ENCODE data around the gene DNPEP. TPM values are rescaled to one million over a fixed set of nuclear protein-coding genes. Genes with fewer than 3 reads are reported as not detected.

DNPEP gene
- total and polyA plus RNA-seq, 2 of the 8 experiments (the other 6 are each of a cell fraction or from before 2014, with no cell fraction given) = 59.8 to 109 TPM

- H4K20me1 ChIP-seq (replicated peaks in 1 of 2; ENCODE audit: control insufficient read depth in 1 of 2, insufficient read depth in 2 of 2, low read length in 2 of 2) = no peaks in the 10 kb centered on the region
- H3K27ac ChIP-seq (ENCODE audit: low read depth, low read length) = no peak overlapping the region
- DNase-seq (ENCODE audit: low read depth in 1 of 2, low spot score in 2 of 2) (no peak), FAIRE-seq (no peak)
- no peaks in the 10 kb centered on the region for H3K79me1 ChIP-seq (ENCODE audit: low read depth, low read length)
- no peak overlapping the region for H4K91ac ChIP-seq (replicated peaks; ENCODE audit: insufficient read length, low read length)
- peaks cover 0 to 3% (median 0%) of the 10 kb centered on the region in 4 experiments; a peak in 1 of 7 replicates for H3K4me1 ChIP-seq (replicated peaks in 1 of 4; ENCODE audit: control insufficient read depth in 3 of 4, insufficient read depth in 4 of 4, low read length in 3 of 4)
- no peak overlapping the region for H4K8ac ChIP-seq (ENCODE audit: extremely low read depth, insufficient read depth, low read length)
- H2BK12ac ChIP-seq (ENCODE audit: low read depth, low read length) = no peak overlapping the region
- no peak overlapping the region for H3K4ac ChIP-seq (replicated peaks; ENCODE audit: insufficient read length, low read depth, low read length)
- no peaks in the 10 kb centered on the region for H3K23me2 ChIP-seq (ENCODE audit: low read depth, low read length)
- H3K36me3 ChIP-seq (ENCODE audit: control insufficient read depth in 2 of 4, insufficient read depth in 4 of 4, low read length in 3 of 4) = no peaks in the 10 kb centered on the region
- H4K5ac ChIP-seq (ENCODE audit: insufficient read length, low read depth, low read length) = no peak overlapping the region
- peaks cover 0 to 1% (median under 1%) of the 10 kb centered on the region in 4 experiments; a peak in 2 of 7 replicates for H3K27me3 ChIP-seq (replicated peaks in 1 of 4; ENCODE audit: control insufficient read depth in 3 of 4, extremely low read depth in 1 of 4, insufficient read depth in 3 of 4, low read length in 3 of 4)
- no peak overlapping the region for H2BK15ac ChIP-seq (ENCODE audit: low read length)
- no peak overlapping the region for H2AFZ ChIP-seq (ENCODE audit: low read length)
- POLR2A ChIA-PET (ENCODE audit: partially characterized antibody) = no interaction called here
- H3K9me3 ChIP-seq (ENCODE audit: insufficient read depth in 2 of 2, low read depth in 1 of 2, low read length in 1 of 2) = no peaks in the 10 kb centered on the region
- H3K23ac ChIP-seq (ENCODE audit: insufficient read length) = no peak overlapping the region
- H3K56ac ChIP-seq (replicated peaks; ENCODE audit: insufficient read length, low read depth, low read length) = no peak overlapping the region
- no peak overlapping the region; a peak in 1 of 7 replicates for H3K9ac ChIP-seq (replicated peaks in 1 of 4; ENCODE audit: extremely low read depth in 1 of 4, low read depth in 3 of 4, low read length in 3 of 4)
- H3K14ac ChIP-seq (ENCODE audit: insufficient read length) = no peak overlapping the region
- no peak overlapping the region for H2AK5ac ChIP-seq (ENCODE audit: low read depth, low read length)
- H3K4me2 ChIP-seq (ENCODE audit: insufficient read depth in 1 of 2, low read depth in 2 of 2, low read length in 2 of 2) = no peak overlapping the region
- no peaks in the 10 kb centered on the region for H3K79me2 ChIP-seq (ENCODE audit: control insufficient read depth in 1 of 2, insufficient read depth in 2 of 2, low read length in 2 of 2)
- CTCF ChIA-PET (ENCODE audit: partially characterized antibody) = interaction anchor here (0.9 to 8.0 kb wide), 14 partner anchors 8 to 453 kb away, joined by 3 to 91 read pairs (median 5); partner anchors contain the start of genes RESP18 and ZFAND2B
- 62% methylated on average over 2 of the region's 3 CpGs; no CpG with 5 or more reads in 1 of the 2 experiments for WGBS, 2 experiments (ENCODE audit: extremely low coverage in 1 of 2, insufficient coverage in 1 of 2, insufficient read length in 1 of 2, insufficient replicate concordance in 2 of 2, low coverage in 1 of 2, low lambda C conversion rate in 2 of 2, missing lambda C conversion rate in 1 of 2)
- no peak overlapping the region for H3K18ac ChIP-seq (ENCODE audit: extremely low read depth, low read length)
- no peak overlapping the region for H3K4me3 ChIP-seq (ENCODE audit: extremely low read depth in 1 of 4, insufficient read depth in 2 of 4, low read depth in 3 of 4, low read length in 4 of 4)
- H2BK5ac ChIP-seq (ENCODE audit: low read depth, low read length) = no peak overlapping the region
- no peak overlapping the region for H2BK20ac ChIP-seq (ENCODE audit: low read length)
- H2BK120ac ChIP-seq (replicated peaks; ENCODE audit: low read depth, low read length) = no peak overlapping the region
- TF ChIP-seq GTF2F1 (IDR thresholded peaks at IDR 0.05; ENCODE audit: borderline replicate concordance, low read depth, low read length) = no peak
- TF ChIP-seq HDAC6 (IDR thresholded peaks at IDR 0.05; ENCODE audit: low read depth, low read length) = no peak
- no peak for TF ChIP-seq CEBPB (IDR thresholded peaks at IDR 0.05; ENCODE audit: low read depth, low read length)
- no peak for TF ChIP-seq KDM5A (IDR thresholded peaks at IDR 0.05; ENCODE audit: low read length)
- TF ChIP-seq RXRA (IDR thresholded peaks at IDR 0.05; ENCODE audit: insufficient read depth, low read depth, low read length) = no peak
- TF ChIP-seq POLR2A (IDR thresholded peaks at IDR 0.05; ENCODE audit: control extremely low read depth in 1 of 2, low read depth in 2 of 2, low read length in 2 of 2) = no peak
- no peak for TF ChIP-seq POU5F1 (IDR thresholded peaks at IDR 0.05; ENCODE audit: low read depth, low read length)
- TF ChIP-seq RAD21 (IDR thresholded peaks at IDR 0.05 in 1 of 2, conservative IDR thresholded peaks at IDR 0.05 in 1 of 2; ENCODE audit: low read depth in 2 of 2, low read length in 2 of 2) = no peak
- TF ChIP-seq CTCF (IDR thresholded peaks at IDR 0.05; ENCODE audit: control extremely low read depth in 1 of 3, insufficient read depth in 1 of 3, low read depth in 1 of 3, low read length in 3 of 3) = no peak
- no peak for TF ChIP-seq CREB1 (IDR thresholded peaks at IDR 0.05)
- TF ChIP-seq, protein P1, sequence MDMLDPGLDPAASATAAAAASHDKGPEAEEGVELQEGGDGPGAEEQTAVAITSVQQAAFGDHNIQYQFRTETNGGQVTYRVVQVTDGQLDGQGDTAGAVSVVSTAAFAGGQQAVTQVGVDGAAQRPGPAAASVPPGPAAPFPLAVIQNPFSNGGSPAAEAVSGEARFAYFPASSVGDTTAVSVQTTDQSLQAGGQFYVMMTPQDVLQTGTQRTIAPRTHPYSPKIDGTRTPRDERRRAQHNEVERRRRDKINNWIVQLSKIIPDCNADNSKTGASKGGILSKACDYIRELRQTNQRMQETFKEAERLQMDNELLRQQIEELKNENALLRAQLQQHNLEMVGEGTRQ (IDR thresholded peaks at IDR 0.05; ENCODE audit: low read length) = no peak
These were observed 37.5 kb downstream of the DNPEP start for GRCh38 chr2:219350215-219350614.

All from H1 (cell line).